Measurements from ENCODE around the gene CLEC9A. TPM values are rescaled to one million over a fixed set of nuclear protein-coding genes. Genes with fewer than 3 reads are reported as not detected.

CLEC9A gene
- total RNA-seq, 4 donors from 2014 or later, result not detected

DNA sequence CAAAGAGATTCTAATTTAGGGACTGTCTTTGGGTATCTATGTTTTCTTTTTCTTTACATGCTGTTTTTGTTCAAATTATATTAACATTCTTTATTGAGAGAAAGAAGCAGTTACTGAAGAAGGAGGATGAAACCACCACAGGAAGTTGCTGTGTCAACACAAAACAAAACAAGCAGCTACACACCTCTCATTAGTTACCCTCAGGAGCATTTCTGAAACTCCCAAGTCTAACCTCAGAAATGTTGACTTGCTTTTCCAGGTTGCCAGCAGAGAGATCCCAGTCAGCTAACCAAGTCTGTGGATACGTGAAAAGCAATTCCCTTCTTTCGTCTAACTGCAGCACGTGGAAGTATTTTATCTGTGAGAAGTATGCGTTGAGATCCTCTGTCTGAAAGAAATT lies 34.8 kb downstream of the CLEC9A start:
- no peak for DNase-seq
- Histone ChIP-seq H3K4me1 (peaks cover 0 to 6% of the 10 kb centered on the region in 2 donors), H3K9me3 (no peaks in the 10 kb centered on the region), H3K4me3 (no peak overlapping the region), H3K36me3 (no peaks in the 10 kb centered on the region), H3K27ac (peak overlapping the region in 1 of 4 donors; percentile 71), H3K27me3 (no peaks in the 10 kb centered on the region)
- intact Hi-C loops (cut with DNase I; ENCODE audit: low total_unique reads), result no loop called here
- in situ Hi-C loops (cut with MboI; ENCODE audit: low sequenced_read_pairs in 4 of 4), result no loop called here
- no peak for ATAC-seq
- no peak for TF ChIP-seq POLR2A (IDR thresholded peaks at IDR 0.05)
- TF ChIP-seq, protein P1, sequence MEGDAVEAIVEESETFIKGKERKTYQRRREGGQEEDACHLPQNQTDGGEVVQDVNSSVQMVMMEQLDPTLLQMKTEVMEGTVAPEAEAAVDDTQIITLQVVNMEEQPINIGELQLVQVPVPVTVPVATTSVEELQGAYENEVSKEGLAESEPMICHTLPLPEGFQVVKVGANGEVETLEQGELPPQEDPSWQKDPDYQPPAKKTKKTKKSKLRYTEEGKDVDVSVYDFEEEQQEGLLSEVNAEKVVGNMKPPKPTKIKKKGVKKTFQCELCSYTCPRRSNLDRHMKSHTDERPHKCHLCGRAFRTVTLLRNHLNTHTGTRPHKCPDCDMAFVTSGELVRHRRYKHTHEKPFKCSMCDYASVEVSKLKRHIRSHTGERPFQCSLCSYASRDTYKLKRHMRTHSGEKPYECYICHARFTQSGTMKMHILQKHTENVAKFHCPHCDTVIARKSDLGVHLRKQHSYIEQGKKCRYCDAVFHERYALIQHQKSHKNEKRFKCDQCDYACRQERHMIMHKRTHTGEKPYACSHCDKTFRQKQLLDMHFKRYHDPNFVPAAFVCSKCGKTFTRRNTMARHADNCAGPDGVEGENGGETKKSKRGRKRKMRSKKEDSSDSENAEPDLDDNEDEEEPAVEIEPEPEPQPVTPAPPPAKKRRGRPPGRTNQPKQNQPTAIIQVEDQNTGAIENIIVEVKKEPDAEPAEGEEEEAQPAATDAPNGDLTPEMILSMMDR (IDR thresholded peaks at IDR 0.05 in 4 of 5, conservative IDR thresholded peaks at IDR 0.05 in 1 of 5), result no peak

DNA sequence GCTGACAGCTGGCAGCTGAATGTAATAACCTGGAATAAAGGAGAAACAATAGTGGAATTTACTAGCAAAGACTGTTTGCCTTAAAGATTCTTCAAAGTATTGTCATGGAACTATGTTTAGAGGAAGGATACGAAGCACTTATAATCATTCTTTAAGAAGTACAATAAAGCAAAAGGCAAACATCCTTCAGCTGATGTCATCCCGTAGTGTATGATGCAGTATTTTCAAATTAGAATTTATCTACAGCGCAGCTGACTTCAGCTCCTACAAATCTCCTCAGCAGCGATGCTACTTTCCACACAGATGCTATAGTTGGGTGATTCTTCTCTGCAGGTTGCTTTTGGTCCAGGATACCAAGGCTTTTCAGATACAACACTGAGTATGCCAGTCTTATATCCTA lies 36.8 kb downstream of the CLEC9A start:
- H3K27me3 ChIP-seq, result no peaks in the 10 kb centered on the region
- H3K4me1 ChIP-seq, result peaks cover 0 to 6% of the 10 kb centered on the region in 2 donors
- peak overlapping the region; percentile 44 to 71 (median 60) for H3K27ac ChIP-seq
- TF ChIP-seq, protein P1 (IDR thresholded peaks at IDR 0.05 in 4 of 5, conservative IDR thresholded peaks at IDR 0.05 in 1 of 5), result no peak
- TF ChIP-seq POLR2A (IDR thresholded peaks at IDR 0.05), result no peak
- in situ Hi-C loops (cut with MboI; ENCODE audit: low sequenced_read_pairs in 4 of 4), result no loop called here
- intact Hi-C loops (cut with DNase I; ENCODE audit: low total_unique reads), result no loop called here
- H3K36me3 ChIP-seq, result no peaks in the 10 kb centered on the region
- DNase-seq (no peak), ATAC-seq (no peak)
- no peak overlapping the region for H3K4me3 ChIP-seq
- no peaks in the 10 kb centered on the region for H3K9me3 ChIP-seq

DNA sequence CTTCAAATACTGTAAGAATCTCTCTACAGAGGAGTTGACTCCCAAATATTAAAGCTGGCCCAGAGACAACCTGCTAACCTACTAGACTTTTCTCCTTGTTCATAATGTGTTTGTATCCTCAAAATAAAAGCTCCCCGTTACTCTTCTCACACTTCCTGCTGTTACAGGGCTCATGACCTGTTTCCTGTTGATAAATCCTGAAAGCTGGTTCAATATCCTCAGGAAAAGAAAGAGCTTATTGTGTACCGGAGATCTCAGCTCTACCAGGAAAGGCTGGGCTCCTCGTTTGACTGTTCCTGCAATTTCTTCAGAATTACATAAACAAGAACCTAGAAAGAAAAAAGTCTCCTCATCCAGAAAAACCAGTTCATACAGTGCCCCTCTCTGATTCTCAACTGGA lies 37.5 kb downstream of the CLEC9A start:
- Histone ChIP-seq H3K27ac (peak overlapping the region; percentile 54 to 71 (median 61)), H3K4me3 (no peak overlapping the region), H3K27me3 (no peaks in the 10 kb centered on the region), H3K9me3 (no peaks in the 10 kb centered on the region), H3K36me3 (no peaks in the 10 kb centered on the region), H3K4me1 (peaks cover 0 to 6% of the 10 kb centered on the region in 2 donors)
- DNase-seq (no peak), ATAC-seq (peak; percentile 77 to 83)
- TF ChIP-seq POLR2A (IDR thresholded peaks at IDR 0.05), result peak in 1 of 2 donors; percentile 20
- TF ChIP-seq, protein P1 (IDR thresholded peaks at IDR 0.05 in 4 of 5, conservative IDR thresholded peaks at IDR 0.05 in 1 of 5), result no peak
- in situ Hi-C loops (cut with MboI; ENCODE audit: low sequenced_read_pairs in 4 of 4), result no loop called here
- intact Hi-C loops (cut with DNase I; ENCODE audit: low total_unique reads), result no loop called here

DNA sequence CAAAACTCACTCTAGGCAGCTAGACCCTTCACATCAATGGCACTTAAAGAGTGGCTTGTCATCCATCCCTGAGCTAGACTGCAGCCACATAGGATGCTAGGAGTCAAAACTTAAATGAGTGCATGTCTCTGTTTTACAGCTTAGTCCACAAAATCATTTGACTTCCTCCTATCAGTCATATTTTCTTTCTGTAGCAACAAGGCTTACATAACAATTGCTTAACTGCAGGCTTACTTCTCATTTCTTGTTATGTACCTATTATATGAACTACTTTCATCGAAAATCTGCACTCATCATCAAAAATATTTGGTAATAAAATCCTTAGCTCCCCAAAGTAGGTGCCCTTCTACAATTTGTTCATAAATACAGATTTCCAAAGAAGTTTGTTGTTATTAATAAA lies 38.2 kb downstream of the CLEC9A start:
- H3K27ac ChIP-seq, result peak overlapping the region; percentile 54 to 71 (median 61)
- in situ Hi-C loops (cut with MboI; ENCODE audit: low sequenced_read_pairs in 4 of 4), result no loop called here
- no peak for ATAC-seq

DNA sequence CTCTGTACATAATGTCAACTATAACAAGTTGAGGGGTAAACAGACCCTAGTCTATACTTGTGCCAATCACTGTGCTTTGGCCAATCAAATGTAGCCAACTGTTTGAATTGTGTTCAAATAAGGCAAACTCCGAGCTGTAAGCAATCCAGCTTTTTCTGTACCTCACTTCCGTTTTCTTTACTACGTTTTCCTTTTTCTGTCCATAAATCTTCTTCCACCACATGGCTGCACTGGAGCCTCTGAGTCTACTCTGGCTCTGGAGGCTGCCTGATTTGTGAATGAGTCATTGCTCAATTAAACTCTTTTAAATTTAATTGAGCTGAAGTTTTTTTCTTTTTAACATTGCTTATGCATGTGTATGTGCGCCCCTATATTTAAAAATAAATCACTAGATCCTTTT lies 38.6 kb downstream of the CLEC9A start:
- in situ Hi-C loops (cut with MboI; ENCODE audit: low sequenced_read_pairs in 4 of 4), result no loop called here
- ATAC-seq (no peak), DNase-seq (no peak)
- no peaks in the 10 kb centered on the region for H3K27me3 ChIP-seq
- no peaks in the 10 kb centered on the region for H3K36me3 ChIP-seq
- H3K9me3 ChIP-seq, result no peaks in the 10 kb centered on the region
- TF ChIP-seq, protein P1 (IDR thresholded peaks at IDR 0.05 in 4 of 5, conservative IDR thresholded peaks at IDR 0.05 in 1 of 5), result no peak
- TF ChIP-seq POLR2A (IDR thresholded peaks at IDR 0.05), result no peak
- peak overlapping the region; percentile 54 to 71 (median 61) for H3K27ac ChIP-seq
- peaks cover 0 to 6% of the 10 kb centered on the region in 2 donors for H3K4me1 ChIP-seq
- H3K4me3 ChIP-seq, result no peak overlapping the region
- intact Hi-C loops (cut with DNase I; ENCODE audit: low total_unique reads), result no loop called here

More for the DNA sequence above, 38.2 kb downstream of the CLEC9A start:
- intact Hi-C loops (cut with DNase I; ENCODE audit: low total_unique reads), result no loop called here
- no peaks in the 10 kb centered on the region for H3K27me3 ChIP-seq
- no peak for TF ChIP-seq POLR2A (IDR thresholded peaks at IDR 0.05)
- no peaks in the 10 kb centered on the region for H3K9me3 ChIP-seq
- no peaks in the 10 kb centered on the region for H3K36me3 ChIP-seq
- peaks cover 0 to 6% of the 10 kb centered on the region in 2 donors for H3K4me1 ChIP-seq
- no peak overlapping the region for H3K4me3 ChIP-seq
- no peak for DNase-seq

Measured in gastrocnemius medialis (tissue), 4 donors.